Hepatocyte (in vitro differentiated cells): ENCODE results near the gene MYO3A. TPM values are rescaled to one million over a fixed set of nuclear protein-coding genes. Genes with fewer than 3 reads are reported as not detected.
A peak's percentile ranks its signal among the peaks of the same experiment; 100 is the strongest.
"Not testable (repeated sequence)": the region's sequence is repeated elsewhere in the genome, so short reads cannot be mapped to it uniquely, and the experiment has no call there.

Experiments
- DNase-seq: peaks from one replicate; pipeline ENCODE4 v3.0.0-alpha.2; 2016; ENCODE audit warnings: low spot score
- H2AFZ ChIP-seq: fragments of 200-600 bp; sonication (generic); 2 replicates; pipeline ENCODE4 v1.6.0; 2016; ENCODE audit warnings: antibody characterized with exemption, mild to moderate bottlenecking
- H3K27ac ChIP-seq: fragments of 200-600 bp; sonication (generic); 2 replicates; pipeline ENCODE4 v1.5.1; 2016; ENCODE audit warnings: mild to moderate bottlenecking
- H3K27me3 ChIP-seq: fragments of 200-600 bp; sonication (generic); 2 replicates; pipeline ENCODE4 v1.6.1; 2016
- H3K36me3 ChIP-seq: fragments of 200-600 bp; sonication (generic); replicated peaks from 2 replicates; pipeline ENCODE4 v1.5.1; 2016; ENCODE audit warnings: low read depth; ENCODE audit not compliant: insufficient read depth
- H3K4me1 ChIP-seq: fragments of 200-600 bp; sonication (generic); 2 replicates; pipeline ENCODE4 v1.5.1; 2016; ENCODE audit warnings: mild to moderate bottlenecking, moderate library complexity; ENCODE audit not compliant: insufficient read depth
- H3K4me2 ChIP-seq: fragments of 200-600 bp; sonication (generic); 2 replicates; pipeline ENCODE4 v1.6.0; 2016
- H3K4me3 ChIP-seq: fragments of 200-600 bp; sonication (generic); 2 replicates; pipeline ENCODE4 v1.5.1; 2016; ENCODE audit warnings: mild to moderate bottlenecking
- H3K79me2 ChIP-seq: fragments of 200-600 bp; sonication (generic); 2 replicates; pipeline ENCODE4 v1.6.0; 2017; ENCODE audit warnings: mild to moderate bottlenecking
- H3K9me2 ChIP-seq: fragments of 200-600 bp; sonication (generic); replicated peaks from 2 replicates; pipeline ENCODE4 v1.6.0; 2017; ENCODE audit warnings: mild to moderate bottlenecking; ENCODE audit not compliant: insufficient read depth
- H3K9me3 ChIP-seq: fragments of 200-600 bp; sonication (generic); 2 replicates; pipeline ENCODE4 v1.5.1; 2016; ENCODE audit warnings: low read depth, mild to moderate bottlenecking
- H4K20me1 ChIP-seq: fragments of 200-600 bp; sonication (generic); 2 replicates; pipeline ENCODE4 v1.6.0; 2016; ENCODE audit warnings: mild to moderate bottlenecking; ENCODE audit not compliant: insufficient read depth, poor library complexity, severe bottlenecking
- EZH2 ChIP-seq: fragments of 200-600 bp; sonication (generic); IDR thresholded peaks from 2 replicates; pipeline ENCODE4 v1.6.1; 2016; ENCODE audit warnings: antibody characterized with exemption, mild to moderate bottlenecking, borderline replicate concordance
- EZH2phosphoT487 ChIP-seq: fragments of 200-600 bp; sonication (generic); IDR thresholded peaks from one replicate; pipeline ENCODE4 v1.6.1; 2018; ENCODE audit warnings: antibody characterized with exemption, mild to moderate bottlenecking, low read depth, moderate library complexity; ENCODE audit not compliant: unreplicated experiment, severe bottlenecking
- WGBS: methylation state at CpG from one replicate; pipeline ENCODE4 v1.1.6; 2016; ENCODE audit warnings: low lambda C conversion rate; ENCODE audit errors: missing lambda C conversion rate; 5-methylcytosine and 5-hydroxymethylcytosine counted together
- polyA plus RNA-seq: library from polyadenylated mRNA; unstranded; fragments of >200 nt; fragmentation: Nextera tagmentation; extraction: Ambion mirVana; gene quantifications from 2 replicates; pipeline ENCODE4 v1.2.1, GENCODE V29; 2016
- total RNA-seq: library from RNA; depleted of rRNA; stranded (reverse); fragments of >200 nt; gene quantifications from 2 replicates; pipeline ENCODE4 v1.2.3, GENCODE V29; 2014
- TF ChIP-seq, protein P1 (sequence below): fragments of 200-600 bp; sonication (generic); IDR thresholded peaks from 2 replicates; pipeline ENCODE4 v1.5.1; 2016; ENCODE audit warnings: antibody characterized with exemption, mild to moderate bottlenecking; ENCODE audit not compliant: poor library complexity

MYO3A gene
- total and polyA plus RNA-seq, 2 experiments from 2014 or later: 0.93 to 1.1 TPM

DNA sequence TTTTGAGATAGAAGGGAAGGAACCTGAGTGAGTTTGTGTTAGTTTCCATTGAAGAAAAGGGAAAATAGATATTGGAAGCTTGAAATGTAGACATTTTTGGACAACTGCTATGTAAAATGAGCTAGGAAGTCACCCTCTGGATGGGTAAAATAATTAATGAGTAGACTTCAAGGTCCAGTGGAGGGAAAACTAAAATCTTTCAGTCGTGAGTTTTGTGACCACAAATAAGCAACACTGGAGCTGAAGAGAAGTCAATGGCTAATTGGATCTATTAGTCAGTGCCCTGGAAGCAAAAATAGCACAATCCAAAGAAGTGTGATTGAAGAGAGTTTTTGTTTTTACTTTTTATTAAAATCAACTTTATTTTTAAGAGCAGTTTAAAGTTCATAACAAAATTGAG is 123.4 kb downstream of the MYO3A start:
- TF ChIP-seq EZH2phosphoT487 (no peak), EZH2 (no peak)
- TF ChIP-seq, protein P1, sequence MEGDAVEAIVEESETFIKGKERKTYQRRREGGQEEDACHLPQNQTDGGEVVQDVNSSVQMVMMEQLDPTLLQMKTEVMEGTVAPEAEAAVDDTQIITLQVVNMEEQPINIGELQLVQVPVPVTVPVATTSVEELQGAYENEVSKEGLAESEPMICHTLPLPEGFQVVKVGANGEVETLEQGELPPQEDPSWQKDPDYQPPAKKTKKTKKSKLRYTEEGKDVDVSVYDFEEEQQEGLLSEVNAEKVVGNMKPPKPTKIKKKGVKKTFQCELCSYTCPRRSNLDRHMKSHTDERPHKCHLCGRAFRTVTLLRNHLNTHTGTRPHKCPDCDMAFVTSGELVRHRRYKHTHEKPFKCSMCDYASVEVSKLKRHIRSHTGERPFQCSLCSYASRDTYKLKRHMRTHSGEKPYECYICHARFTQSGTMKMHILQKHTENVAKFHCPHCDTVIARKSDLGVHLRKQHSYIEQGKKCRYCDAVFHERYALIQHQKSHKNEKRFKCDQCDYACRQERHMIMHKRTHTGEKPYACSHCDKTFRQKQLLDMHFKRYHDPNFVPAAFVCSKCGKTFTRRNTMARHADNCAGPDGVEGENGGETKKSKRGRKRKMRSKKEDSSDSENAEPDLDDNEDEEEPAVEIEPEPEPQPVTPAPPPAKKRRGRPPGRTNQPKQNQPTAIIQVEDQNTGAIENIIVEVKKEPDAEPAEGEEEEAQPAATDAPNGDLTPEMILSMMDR: no peak
- H3K4me2 ChIP-seq: no peak overlapping the region
- H3K27me3 ChIP-seq: no peaks in the 10 kb centered on the region
- H3K4me3 ChIP-seq: no peak overlapping the region
- H3K36me3 ChIP-seq: no peaks in the 10 kb centered on the region
- WGBS: 50% methylated on average over 1 of the region's 1 CpG
- DNase-seq: no peak
- no peaks in the 10 kb centered on the region for H3K4me1 ChIP-seq
- H3K79me2 ChIP-seq: no peaks in the 10 kb centered on the region
- H2AFZ ChIP-seq: no peak overlapping the region
- no peaks in the 10 kb centered on the region for H3K9me2 ChIP-seq
- H3K9me3 ChIP-seq: no peaks in the 10 kb centered on the region
- H4K20me1 ChIP-seq: no peaks in the 10 kb centered on the region
- H3K27ac ChIP-seq: no peak overlapping the region

DNA sequence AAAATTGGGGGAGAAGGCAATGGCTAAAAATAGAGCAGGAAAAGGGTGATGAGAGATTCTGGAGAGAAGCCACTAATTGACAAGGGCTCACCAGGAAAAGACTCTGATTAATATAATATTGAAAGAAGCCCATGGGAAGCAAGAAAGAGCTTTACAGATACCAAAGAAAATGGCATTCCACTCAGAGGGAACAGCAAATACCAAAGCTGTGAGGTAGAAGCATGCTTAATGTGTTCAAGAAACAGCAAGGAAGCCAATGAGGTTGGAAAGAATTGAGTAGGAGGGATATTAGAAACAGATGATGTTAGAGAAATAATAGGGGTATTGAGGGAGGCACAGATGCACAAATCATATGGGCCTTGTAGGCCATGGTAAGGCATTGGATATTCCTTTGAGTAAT is 130.1 kb downstream of the MYO3A start:
- Histone ChIP-seq H3K4me1 (no peaks in the 10 kb centered on the region), H3K9me3 (no peaks in the 10 kb centered on the region), H3K27me3 (no peaks in the 10 kb centered on the region), H3K27ac (no peak overlapping the region), H3K4me3 (no peak overlapping the region), H3K79me2 (no peaks in the 10 kb centered on the region), H3K36me3 (no peaks in the 10 kb centered on the region), H3K9me2 (no peaks in the 10 kb centered on the region), H4K20me1 (no peaks in the 10 kb centered on the region), H3K4me2 (no peak overlapping the region), H2AFZ (no peak overlapping the region)
- TF ChIP-seq EZH2phosphoT487 (no peak), EZH2 (no peak)
- TF ChIP-seq, protein P1: no peak
- no peak for DNase-seq

DNA sequence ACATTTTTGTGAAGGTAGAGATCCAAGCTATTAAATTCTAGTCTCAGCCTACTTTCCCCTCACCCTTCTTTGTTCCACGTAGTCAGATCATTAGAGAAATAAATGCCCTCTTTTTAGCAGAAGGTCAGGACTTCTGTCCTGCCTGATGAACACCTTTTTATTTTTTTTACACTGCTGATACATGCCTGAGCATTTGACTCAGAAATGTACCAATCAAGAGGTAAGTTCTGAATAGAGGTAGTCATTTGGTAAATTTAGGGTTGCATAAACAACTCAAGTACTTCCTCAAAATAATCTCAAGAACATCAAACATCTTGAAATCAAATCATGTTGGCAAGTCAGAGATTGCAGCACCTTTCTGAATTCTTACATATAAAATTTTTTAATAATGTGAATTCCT is 133.7 kb downstream of the MYO3A start:
- no peaks in the 10 kb centered on the region for H3K9me3 ChIP-seq
- H3K27me3 ChIP-seq: no peaks in the 10 kb centered on the region
- TF ChIP-seq EZH2phosphoT487 (no peak), EZH2 (no peak)
- TF ChIP-seq, protein P1: no peak
- H3K36me3 ChIP-seq: no peaks in the 10 kb centered on the region
- no peaks in the 10 kb centered on the region for H3K79me2 ChIP-seq
- no peak overlapping the region for H2AFZ ChIP-seq
- H3K27ac ChIP-seq: no peak overlapping the region
- no peaks in the 10 kb centered on the region for H3K4me1 ChIP-seq
- no peak overlapping the region for H3K4me2 ChIP-seq
- H3K4me3 ChIP-seq: no peak overlapping the region
- no peaks in the 10 kb centered on the region for H4K20me1 ChIP-seq
- no peak for DNase-seq
- WGBS: 81% methylated on average over 1 of the region's 1 CpG
- no peaks in the 10 kb centered on the region for H3K9me2 ChIP-seq

DNA sequence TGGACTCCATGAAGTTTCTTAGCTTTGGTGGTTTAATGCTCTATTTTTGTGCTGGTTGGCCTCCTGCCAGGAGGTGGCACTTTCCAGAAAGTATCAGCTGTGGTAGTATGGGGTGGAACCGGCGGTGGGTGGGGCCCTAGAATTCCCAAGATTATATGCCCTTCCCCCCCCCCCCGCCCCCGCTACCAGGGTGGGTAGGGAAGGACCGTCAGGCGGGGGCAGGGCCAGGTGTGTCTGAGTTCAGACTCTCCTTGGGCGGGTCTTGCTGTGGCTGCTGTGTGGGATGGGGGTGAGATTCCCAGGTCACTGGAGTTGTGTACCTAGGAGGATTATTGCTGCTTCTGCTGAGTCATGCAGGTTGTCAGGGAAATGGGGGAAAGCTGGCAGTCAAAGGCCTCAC is 146.9 kb downstream of the MYO3A start:
- peak; percentile 20 for DNase-seq
- H3K4me2 ChIP-seq: not testable (repeated sequence)

More for the DNA sequence above, 146.9 kb downstream of the MYO3A start:
- H3K27me3 ChIP-seq, H3K27ac ChIP-seq, H3K4me1 ChIP-seq, H3K9me2 ChIP-seq, H3K79me2 ChIP-seq, H4K20me1 ChIP-seq, H2AFZ ChIP-seq, H3K9me3 ChIP-seq, H3K4me3 ChIP-seq, H3K36me3 ChIP-seq: not testable (repeated sequence)
- 76% methylated on average over 5 of the region's 7 CpGs for WGBS
